Stimulated activated CD8-positive, alpha-beta memory T cell treated with anti-CD3 and anti-CD28 coated beads, Interleukin-12 subunit alpha, Interleukin-12 subunit beta, amount 100 ng/mL, for 24 hours (primary cell): ENCODE measurements around the gene GYPA.
"Not testable (repeated sequence)": the region's sequence is repeated elsewhere in the genome, so short reads cannot be mapped to it uniquely, and the experiment has no call there.

ENCODE experiments used
- DNase-seq: peaks from one replicate; pipeline ENCODE4 v3.0.0-alpha.2; 2020; ENCODE audit errors: extremely low read depth

The GYPA gene

GRCh38 chr4:144129336-144129875, 11.1 kb downstream of the GYPA start:
- not testable (repeated sequence) for DNase-seq

GRCh38 chr4:144128709-144129320, 11.7 kb downstream of the GYPA start:
- not testable (repeated sequence) for DNase-seq

GRCh38 chr4:144125109-144125508, 15.4 kb downstream of the GYPA start:
- not testable (repeated sequence) for DNase-seq

GRCh38 chr4:144123982-144124635, 16.4 kb downstream of the GYPA start:
- DNase-seq, result not testable (repeated sequence)

GRCh38 chr4:144123269-144123668, 17.2 kb downstream of the GYPA start:
- DNase-seq, result not testable (repeated sequence)

- DNase-seq, result not testable (repeated sequence)
These were observed 20.8 kb downstream of the GYPA start for GRCh38 chr4:144119752-144120151.

GRCh38 chr4:144115519-144115918, 25.0 kb downstream of the GYPA start:
- DNase-seq, result no peak

GRCh38 chr4:144113546-144113945, 27.0 kb downstream of the GYPA start:
- no peak for DNase-seq

- DNase-seq, result no peak
These were observed 35.9 kb downstream of the GYPA start for GRCh38 chr4:144104509-144105130.

GRCh38 chr4:144097776-144098175, 42.7 kb downstream of the GYPA start:
- not testable (repeated sequence) for DNase-seq

GRCh38 chr4:144093995-144094394, 46.5 kb downstream of the GYPA start:
- DNase-seq, result not testable (repeated sequence)

GRCh38 chr4:144091181-144091580, 49.3 kb downstream of the GYPA start:
- DNase-seq, result not testable (repeated sequence)

GRCh38 chr4:144090744-144091143, 49.8 kb downstream of the GYPA start:
- no peak for DNase-seq

- DNase-seq, result not testable (repeated sequence)
These were observed 58.5 kb downstream of the GYPA start for GRCh38 chr4:144082053-144082452.

GRCh38 chr4:144080135-144080534, 60.4 kb downstream of the GYPA start:
- not testable (repeated sequence) for DNase-seq

GRCh38 chr4:144078746-144079145, 61.8 kb downstream of the GYPA start:
- DNase-seq, result not testable (repeated sequence)

- DNase-seq, result not testable (repeated sequence)
These were observed 79.0 kb downstream of the GYPA start for GRCh38 chr4:144061556-144061955.

GRCh38 chr4:144060234-144060859, 80.2 kb downstream of the GYPA start:
- not testable (repeated sequence) for DNase-seq
